Prostate gland (tissue), 2 donors: Measurements from ENCODE around the gene SERPINB10. TPM values are rescaled to one million over a fixed set of nuclear protein-coding genes. Genes with fewer than 3 reads are reported as not detected.
A peak's percentile ranks its signal among the peaks of the same experiment; 100 is the strongest.

Experiments
- DNase-seq: peaks from one replicate; pipeline ENCODE4 v3.0.0-alpha.2; 2019; ENCODE audit warnings: low spot score
- H3K27ac ChIP-seq, 2 donors: fragments of 200-600 bp; sonication (generic); 2 replicates each; pipeline ENCODE4 v1.5.1; 2017 to 2019
- H3K27me3 ChIP-seq: fragments of 200-600 bp; sonication (generic); replicated peaks from 2 replicates; pipeline ENCODE4 v1.5.1; 2019; ENCODE audit not compliant: insufficient read depth
- H3K36me3 ChIP-seq, 2 donors: fragments of 200-600 bp; sonication (generic); 1 replicate in 1 of 2; 2 replicates in 1 of 2; pipeline versions ENCODE4 v1.5.1 to v1.8.1; 2017 to 2019
- H3K4me1 ChIP-seq: fragments of 200-600 bp; sonication (generic); replicated peaks from 2 replicates; pipeline ENCODE4 v1.5.1; 2019
- H3K4me3 ChIP-seq, 2 donors: fragments of 200-600 bp; sonication (generic); 2 replicates each; pipeline ENCODE4 v1.5.1; 2017 to 2019
- H3K9me3 ChIP-seq: fragments of 200-600 bp; sonication (generic); 2 replicates; pipeline ENCODE4 v1.5.1; 2017
- POLR2A ChIP-seq: fragments of 450-650 bp; IDR thresholded peaks from one replicate; pipeline ENCODE4 v1.6.1; 2016; ENCODE audit warnings: antibody characterized with exemption, mild to moderate bottlenecking
- POLR2AphosphoS5 ChIP-seq: sonication (generic); formaldehyde crosslinking; IDR thresholded peaks from one replicate; pipeline ENCODE4 v1.6.1; 2017; ENCODE audit warnings: antibody characterized with exemption
- WGBS: methylation state at CpG from one replicate; pipeline ENCODE4 v1.1.5; 2018; 5-methylcytosine and 5-hydroxymethylcytosine counted together
- intact Hi-C: fragments of 100-400 bp; cut with DNase I; formaldehyde crosslinking; loops from one replicate; pipeline ENCODE4 v1.14.2; 2022
- total RNA-seq, 2 donors: library from RNA; depleted of rRNA; stranded (reverse); fragments of >200 nt; gene quantifications; one replicate each; pipeline ENCODE4 v1.1.0, GENCODE V29; 2016
- TF ChIP-seq, protein P1 (sequence below), 4 experiments: fragments of 200-600 bp in 2 of 4; fragments of 450-650 bp in 2 of 4; sonication (generic) in 2 of 4; IDR thresholded peaks; 1 replicate in 3 of 4; 2 replicates in 1 of 4; pipeline ENCODE4 v1.5.1; 2016 to 2019; ENCODE audit warnings: antibody characterized with exemption in 4 of 4, mild to moderate bottlenecking in 2 of 4, moderate library complexity in 2 of 4

The SERPINB10 gene
- total RNA-seq, 2 donors from 2014 or later, result 0.55 TPM; not detected in 1

DNA sequence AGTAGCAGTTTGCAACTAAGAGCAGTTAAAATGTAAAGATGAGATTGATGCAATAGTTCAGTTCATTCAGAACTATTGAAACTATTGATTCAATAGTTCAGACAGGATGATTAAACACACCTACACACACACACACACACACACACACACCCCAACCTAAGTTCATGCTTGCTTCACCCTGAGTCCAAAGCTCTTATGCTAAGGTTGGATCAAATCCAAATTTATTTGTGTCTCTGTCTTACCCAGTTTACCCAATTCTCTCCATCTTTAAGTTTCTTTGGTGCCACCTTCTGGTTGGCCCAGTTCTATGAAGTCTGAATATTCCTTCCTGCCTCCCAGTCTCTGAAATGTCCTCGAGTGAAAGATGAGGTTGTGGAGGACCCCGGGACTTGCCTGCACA is 67.2 kb downstream of the SERPINB10 start:
- intact Hi-C loops, result no loop called here
- no peaks in the 10 kb centered on the region for H3K36me3 ChIP-seq
- H3K27ac ChIP-seq, result no peak overlapping the region
- no peaks in the 10 kb centered on the region for H3K9me3 ChIP-seq
- no peaks in the 10 kb centered on the region for H3K27me3 ChIP-seq
- H3K4me1 ChIP-seq, result no peaks in the 10 kb centered on the region
- DNase-seq, result no peak
- H3K4me3 ChIP-seq, result no peak overlapping the region
- no peak for TF ChIP-seq POLR2AphosphoS5
- TF ChIP-seq, protein P1, sequence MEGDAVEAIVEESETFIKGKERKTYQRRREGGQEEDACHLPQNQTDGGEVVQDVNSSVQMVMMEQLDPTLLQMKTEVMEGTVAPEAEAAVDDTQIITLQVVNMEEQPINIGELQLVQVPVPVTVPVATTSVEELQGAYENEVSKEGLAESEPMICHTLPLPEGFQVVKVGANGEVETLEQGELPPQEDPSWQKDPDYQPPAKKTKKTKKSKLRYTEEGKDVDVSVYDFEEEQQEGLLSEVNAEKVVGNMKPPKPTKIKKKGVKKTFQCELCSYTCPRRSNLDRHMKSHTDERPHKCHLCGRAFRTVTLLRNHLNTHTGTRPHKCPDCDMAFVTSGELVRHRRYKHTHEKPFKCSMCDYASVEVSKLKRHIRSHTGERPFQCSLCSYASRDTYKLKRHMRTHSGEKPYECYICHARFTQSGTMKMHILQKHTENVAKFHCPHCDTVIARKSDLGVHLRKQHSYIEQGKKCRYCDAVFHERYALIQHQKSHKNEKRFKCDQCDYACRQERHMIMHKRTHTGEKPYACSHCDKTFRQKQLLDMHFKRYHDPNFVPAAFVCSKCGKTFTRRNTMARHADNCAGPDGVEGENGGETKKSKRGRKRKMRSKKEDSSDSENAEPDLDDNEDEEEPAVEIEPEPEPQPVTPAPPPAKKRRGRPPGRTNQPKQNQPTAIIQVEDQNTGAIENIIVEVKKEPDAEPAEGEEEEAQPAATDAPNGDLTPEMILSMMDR (IDR thresholded peaks at IDR 0.05), result peak in 1 of 4 experiments; percentile 12
- 57% methylated on average over 2 of the region's 2 CpGs for WGBS

- H3K4me3 ChIP-seq, result no peak overlapping the region
- no peaks in the 10 kb centered on the region for H3K27me3 ChIP-seq
- 75% methylated on average over 3 of the region's 3 CpGs for WGBS
- DNase-seq, result no peak
- no peak overlapping the region for H3K27ac ChIP-seq
- intact Hi-C loops, result no loop called here
- no peaks in the 10 kb centered on the region for H3K36me3 ChIP-seq
- H3K4me1 ChIP-seq, result no peaks in the 10 kb centered on the region
- TF ChIP-seq, protein P1 (IDR thresholded peaks at IDR 0.05), result no peak
- no peak for TF ChIP-seq POLR2AphosphoS5
- no peak for TF ChIP-seq POLR2A
- no peaks in the 10 kb centered on the region for H3K9me3 ChIP-seq
These were observed 67.9 kb downstream of the SERPINB10 start for GRCh38 chr18:63975628-63976027.

DNA sequence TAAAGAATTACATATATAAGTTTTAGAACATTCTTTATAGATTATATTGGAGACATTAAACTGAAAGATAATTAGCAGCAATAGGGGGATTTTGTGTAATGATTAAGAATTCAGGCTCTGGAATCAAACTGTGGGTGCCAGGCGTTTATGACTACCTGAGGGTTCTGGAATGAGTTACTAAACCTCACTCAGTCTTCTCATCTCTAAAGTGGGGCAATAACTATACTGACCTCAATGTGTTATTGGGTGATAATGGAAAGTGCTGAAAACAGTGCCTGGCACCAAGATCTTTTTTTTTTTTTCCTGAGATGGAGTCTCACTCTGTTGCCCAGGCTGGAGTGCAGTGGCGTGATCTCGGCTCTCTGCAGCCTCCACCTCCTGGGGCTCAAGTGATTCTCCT is 69.3 kb downstream of the SERPINB10 start:
- TF ChIP-seq POLR2A, result no peak
- no peak for TF ChIP-seq POLR2AphosphoS5
- TF ChIP-seq, protein P1 (IDR thresholded peaks at IDR 0.05), result no peak
- Histone ChIP-seq H3K9me3 (no peaks in the 10 kb centered on the region), H3K4me3 (no peak overlapping the region), H3K27ac (no peak overlapping the region), H3K36me3 (no peaks in the 10 kb centered on the region), H3K27me3 (no peaks in the 10 kb centered on the region), H3K4me1 (no peaks in the 10 kb centered on the region)
- 98% methylated on average over 3 of the region's 3 CpGs for WGBS
- intact Hi-C loops, result no loop called here
- no peak for DNase-seq

GRCh38 chr18:63979409-63979920 is 71.7 kb downstream of the SERPINB10 start:
- H3K36me3 ChIP-seq, result no peaks in the 10 kb centered on the region
- no peaks in the 10 kb centered on the region for H3K4me1 ChIP-seq
- H3K9me3 ChIP-seq, result no peaks in the 10 kb centered on the region
- H3K27me3 ChIP-seq, result no peaks in the 10 kb centered on the region
- peak; percentile 65 for DNase-seq
- intact Hi-C loops, result no loop called here
- WGBS, result 5% methylated on average over 6 of the region's 6 CpGs
- peak overlapping the region; percentile 21 to 25 for H3K27ac ChIP-seq
- H3K4me3 ChIP-seq, result peak overlapping the region in 1 of 2 donors; percentile 6
- TF ChIP-seq POLR2AphosphoS5, result peak; percentile 40
- TF ChIP-seq, protein P1 (IDR thresholded peaks at IDR 0.05), result peak; percentile 27 to 72 (median 65)
- no peak for TF ChIP-seq POLR2A

DNA sequence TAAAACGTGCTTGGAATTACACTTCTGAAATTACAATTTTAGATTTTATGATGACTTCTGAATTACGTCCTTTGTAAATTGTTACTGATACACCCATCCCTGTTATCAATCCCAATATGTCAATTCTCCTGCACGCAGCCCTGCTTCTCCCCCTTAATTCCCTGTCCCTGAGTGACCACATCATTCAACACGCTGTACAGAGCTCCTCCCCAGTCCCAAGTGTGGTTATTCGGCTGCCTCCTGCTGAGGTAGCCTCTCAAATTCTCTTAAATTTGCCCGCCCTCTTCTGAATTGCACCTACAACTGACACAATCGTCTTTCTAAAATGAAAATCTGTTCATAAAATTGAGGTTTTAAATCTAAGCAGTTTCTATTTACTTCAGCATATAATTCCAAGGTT is 72.3 kb downstream of the SERPINB10 start:
- H3K4me3 ChIP-seq, result no peak overlapping the region
- H3K27ac ChIP-seq, result peak overlapping the region; percentile 21 to 25

More for the DNA sequence above, 72.3 kb downstream of the SERPINB10 start:
- no peaks in the 10 kb centered on the region for H3K36me3 ChIP-seq
- no peak for DNase-seq
- 70% methylated on average over 7 of the region's 7 CpGs for WGBS
- no peaks in the 10 kb centered on the region for H3K9me3 ChIP-seq
- intact Hi-C loops, result no loop called here
- TF ChIP-seq POLR2AphosphoS5 (no peak), POLR2A (no peak)
- TF ChIP-seq, protein P1 (IDR thresholded peaks at IDR 0.05), result no peak
- no peaks in the 10 kb centered on the region for H3K4me1 ChIP-seq
- no peaks in the 10 kb centered on the region for H3K27me3 ChIP-seq
